Neuron (in vitro differentiated cells): ENCODE measurements around the gene ARHGAP15.

Source experiments
- H2AFZ ChIP-seq: one replicate; pipeline ENCODE4 v1.6.1; 2013; ENCODE audit warnings: low read depth, mild to moderate bottlenecking, inconsistent platforms, low read length, moderate library complexity
- H3K27me3 ChIP-seq: one replicate; pipeline ENCODE4 v1.6.1; 2013; ENCODE audit warnings: low read length; ENCODE audit not compliant: insufficient read depth
- H3K36me3 ChIP-seq: one replicate; pipeline ENCODE4 v1.6.1; 2013; ENCODE audit warnings: low read length; ENCODE audit not compliant: insufficient read depth
- H3K4me1 ChIP-seq: one replicate; pipeline ENCODE4 v1.6.1; 2013; ENCODE audit warnings: low read length; ENCODE audit not compliant: insufficient read depth
- H3K4me3 ChIP-seq: 2 replicates; pipeline ENCODE4 v1.5.1; 2013; ENCODE audit warnings: mild to moderate bottlenecking, low read length, moderate library complexity
- H3K9me3 ChIP-seq: one replicate; pipeline ENCODE4 v1.6.1; 2013; ENCODE audit warnings: low read length

ARHGAP15 gene

GRCh38 chr2:143124445-143124844 is 4.8 kb upstream of the ARHGAP15 start:
- no peaks in the 10 kb centered on the region for H3K36me3 ChIP-seq
- H3K27me3 ChIP-seq = no peaks in the 10 kb centered on the region
- no peaks in the 10 kb centered on the region for H3K9me3 ChIP-seq
- no peaks in the 10 kb centered on the region for H3K4me1 ChIP-seq
- H3K4me3 ChIP-seq = no peak overlapping the region
- H2AFZ ChIP-seq = no peak overlapping the region

- no peaks in the 10 kb centered on the region for H3K9me3 ChIP-seq
These were observed 3.5 kb upstream of the ARHGAP15 start for GRCh38 chr2:143125717-143126116.

GRCh38 chr2:143132355-143132754 is 3.1 kb downstream of the ARHGAP15 start:
- Histone ChIP-seq H3K4me1 (no peaks in the 10 kb centered on the region), H2AFZ (no peak overlapping the region), H3K9me3 (no peaks in the 10 kb centered on the region)

More at GRCh38 chr2:143125717-143126116, 3.5 kb upstream of the ARHGAP15 start:
- Histone ChIP-seq H2AFZ (no peak overlapping the region), H3K4me3 (no peak overlapping the region), H3K36me3 (no peaks in the 10 kb centered on the region), H3K4me1 (no peaks in the 10 kb centered on the region), H3K27me3 (no peaks in the 10 kb centered on the region)

GRCh38 chr2:143133783-143134182 is 4.6 kb downstream of the ARHGAP15 start:
- Histone ChIP-seq H3K27me3 (no peaks in the 10 kb centered on the region), H3K36me3 (no peaks in the 10 kb centered on the region), H3K4me1 (no peaks in the 10 kb centered on the region), H3K4me3 (no peak overlapping the region), H3K9me3 (no peaks in the 10 kb centered on the region), H2AFZ (no peak overlapping the region)

More at GRCh38 chr2:143132355-143132754, 3.1 kb downstream of the ARHGAP15 start:
- no peaks in the 10 kb centered on the region for H3K36me3 ChIP-seq
- H3K4me3 ChIP-seq = no peak overlapping the region
- H3K27me3 ChIP-seq = no peaks in the 10 kb centered on the region

GRCh38 chr2:143138292-143138691 is 9.1 kb downstream of the ARHGAP15 start:
- H3K27me3 ChIP-seq = no peaks in the 10 kb centered on the region

GRCh38 chr2:143139835-143140393 is 10.7 kb downstream of the ARHGAP15 start:
- H3K27me3 ChIP-seq = no peaks in the 10 kb centered on the region
- H3K4me3 ChIP-seq = no peak overlapping the region
- no peak overlapping the region for H2AFZ ChIP-seq
- no peaks in the 10 kb centered on the region for H3K9me3 ChIP-seq
- H3K36me3 ChIP-seq = no peaks in the 10 kb centered on the region
- no peaks in the 10 kb centered on the region for H3K4me1 ChIP-seq

More at GRCh38 chr2:143138292-143138691, 9.1 kb downstream of the ARHGAP15 start:
- Histone ChIP-seq H3K9me3 (no peaks in the 10 kb centered on the region), H2AFZ (no peak overlapping the region), H3K36me3 (no peaks in the 10 kb centered on the region), H3K4me1 (no peaks in the 10 kb centered on the region), H3K4me3 (no peak overlapping the region)

- no peak overlapping the region for H3K4me3 ChIP-seq
- H3K9me3 ChIP-seq = no peaks in the 10 kb centered on the region
- no peaks in the 10 kb centered on the region for H3K36me3 ChIP-seq
- no peaks in the 10 kb centered on the region for H3K4me1 ChIP-seq
- no peaks in the 10 kb centered on the region for H3K27me3 ChIP-seq
- H2AFZ ChIP-seq = no peak overlapping the region
These were observed 11.8 kb downstream of the ARHGAP15 start for GRCh38 chr2:143140864-143141661.

- Histone ChIP-seq H3K27me3 (no peaks in the 10 kb centered on the region), H3K36me3 (no peaks in the 10 kb centered on the region), H3K4me3 (no peak overlapping the region), H2AFZ (no peak overlapping the region), H3K4me1 (no peaks in the 10 kb centered on the region), H3K9me3 (no peaks in the 10 kb centered on the region)
These were observed 13.4 kb downstream of the ARHGAP15 start for GRCh38 chr2:143142598-143142997.

- no peak overlapping the region for H3K4me3 ChIP-seq
- H3K36me3 ChIP-seq = no peaks in the 10 kb centered on the region
These were observed 15.7 kb downstream of the ARHGAP15 start for GRCh38 chr2:143144813-143145455.

GRCh38 chr2:143146366-143146765 is 17.1 kb downstream of the ARHGAP15 start:
- H3K9me3 ChIP-seq = no peaks in the 10 kb centered on the region
- H3K4me1 ChIP-seq = no peaks in the 10 kb centered on the region
- no peak overlapping the region for H3K4me3 ChIP-seq
- H3K36me3 ChIP-seq = no peaks in the 10 kb centered on the region
- no peak overlapping the region for H2AFZ ChIP-seq
- H3K27me3 ChIP-seq = no peaks in the 10 kb centered on the region

More at GRCh38 chr2:143144813-143145455, 15.7 kb downstream of the ARHGAP15 start:
- Histone ChIP-seq H2AFZ (no peak overlapping the region), H3K9me3 (no peaks in the 10 kb centered on the region), H3K4me1 (no peaks in the 10 kb centered on the region), H3K27me3 (no peaks in the 10 kb centered on the region)

GRCh38 chr2:143146815-143147530 is 17.8 kb downstream of the ARHGAP15 start:
- Histone ChIP-seq H3K4me1 (no peaks in the 10 kb centered on the region), H3K4me3 (no peak overlapping the region), H3K36me3 (no peaks in the 10 kb centered on the region), H2AFZ (no peak overlapping the region), H3K9me3 (no peaks in the 10 kb centered on the region), H3K27me3 (no peaks in the 10 kb centered on the region)

GRCh38 chr2:143148011-143148410 is 18.8 kb downstream of the ARHGAP15 start:
- Histone ChIP-seq H3K27me3 (no peaks in the 10 kb centered on the region), H3K4me3 (no peak overlapping the region), H3K9me3 (no peaks in the 10 kb centered on the region), H3K36me3 (no peaks in the 10 kb centered on the region), H3K4me1 (no peaks in the 10 kb centered on the region), H2AFZ (no peak overlapping the region)

GRCh38 chr2:143148757-143149156 is 19.5 kb downstream of the ARHGAP15 start:
- Histone ChIP-seq H3K4me3 (no peak overlapping the region), H3K27me3 (no peaks in the 10 kb centered on the region), H3K4me1 (no peaks in the 10 kb centered on the region), H3K36me3 (no peaks in the 10 kb centered on the region), H3K9me3 (no peaks in the 10 kb centered on the region), H2AFZ (no peak overlapping the region)
